Neural progenitor cell (in vitro differentiated cells): Measurements from ENCODE around the gene IL1RL2.

Experiments used
- CTCF ChIP-seq: fragments of 200-600 bp; sonication (generic); IDR thresholded peaks from 2 replicates; pipeline ENCODE4 v1.5.1; 2017; ENCODE audit warnings: antibody characterized with exemption, mild to moderate bottlenecking
- EZH2 ChIP-seq: fragments of 200-600 bp; sonication (generic); IDR thresholded peaks from 2 replicates; pipeline ENCODE4 v1.6.1; 2017; ENCODE audit warnings: antibody characterized with exemption, mild to moderate bottlenecking, moderate library complexity

GRCh38 chr2:102145934-102146333, 40.9 kb upstream of the IL1RL2 start:
- TF ChIP-seq CTCF (no peak), EZH2 (no peak)
